HG03442 (cell line): ENCODE results near the gene HAND2.

ENCODE experiments used
- ATAC-seq: cut with Tn5 transposase; IDR thresholded peaks from one replicate; pipeline ENCODE4 v1.9.1; 2021; ENCODE audit warnings: mild to moderate bottlenecking, moderate library complexity; ENCODE audit not compliant: unreplicated experiment

Gene HAND2

DNA sequence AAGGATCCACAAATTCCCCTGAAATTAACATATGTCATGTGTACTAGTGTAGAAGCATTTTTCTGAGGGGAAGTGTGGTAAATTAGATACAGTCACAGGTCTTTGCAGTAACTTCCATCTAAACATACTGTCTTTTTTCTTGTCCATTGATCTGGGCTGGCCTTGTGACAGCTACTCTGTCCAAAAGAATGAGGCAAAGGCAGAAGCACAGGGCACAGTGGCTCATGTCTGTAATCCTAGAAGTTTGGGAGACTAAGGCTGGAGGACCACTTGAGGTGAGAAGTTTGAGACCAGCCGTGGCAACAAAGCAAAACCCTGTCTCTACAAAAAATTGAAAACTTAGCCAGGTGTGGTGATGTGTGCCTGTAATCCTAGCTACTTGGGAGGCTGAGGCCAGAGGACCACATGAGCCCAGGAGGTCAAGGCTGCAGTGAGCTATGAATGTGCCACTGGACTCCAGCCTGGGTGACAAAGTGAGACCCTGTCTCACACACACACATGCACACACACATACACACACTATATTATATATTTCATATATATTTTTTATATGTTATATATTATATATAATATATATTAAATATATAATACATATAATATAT is 47.6 kb downstream of the HAND2 start:
- ATAC-seq: no peak

DNA sequence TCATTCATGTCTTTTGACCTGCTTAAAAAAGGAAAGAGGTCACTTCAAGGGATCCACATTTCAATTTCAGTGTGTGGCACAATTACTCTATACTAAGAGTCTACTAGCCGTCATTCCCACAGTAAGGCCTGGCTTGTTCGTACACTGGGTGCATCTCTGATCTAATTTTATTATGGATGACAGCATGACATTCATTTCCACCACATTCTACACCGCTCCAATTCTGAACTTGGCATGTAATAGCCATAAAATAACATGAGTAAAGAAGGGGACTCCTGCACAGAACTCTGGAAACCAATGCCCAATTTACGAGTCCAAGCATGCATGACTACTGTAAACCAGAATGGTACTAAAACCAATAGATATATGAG is 51.1 kb downstream of the HAND2 start:
- no peak for ATAC-seq

DNA sequence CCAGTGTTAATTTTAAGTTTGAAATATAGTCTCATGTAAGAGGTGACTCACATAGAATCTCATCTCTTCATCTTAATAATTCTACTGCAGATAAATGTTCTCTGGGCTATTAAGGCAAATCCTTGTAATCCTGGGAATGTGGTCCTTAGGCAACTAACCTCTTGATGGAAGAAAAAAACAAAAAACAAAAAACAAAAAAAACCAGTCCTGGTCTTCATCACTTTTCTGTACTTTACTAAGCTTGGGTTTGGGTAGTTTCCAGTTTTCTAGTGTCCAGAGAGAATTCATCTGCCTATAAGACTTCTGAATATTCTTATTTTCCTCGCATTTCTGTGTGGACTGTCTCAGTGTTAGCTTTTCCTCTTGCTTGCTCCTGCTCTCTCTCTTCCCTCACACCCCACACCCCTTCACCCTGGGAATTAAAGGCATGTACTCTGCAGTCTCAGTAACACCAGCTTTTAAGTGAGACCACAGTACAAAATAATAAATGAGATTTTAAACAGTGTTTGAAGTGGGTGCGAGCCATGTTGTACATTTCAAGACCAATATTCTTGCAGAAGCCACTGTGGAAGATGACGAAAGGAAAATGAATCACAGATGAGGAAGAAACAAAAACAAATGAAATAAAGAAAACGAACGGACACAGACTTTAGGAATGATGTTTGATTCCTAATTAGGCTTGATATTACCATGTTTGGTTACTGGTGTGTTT is 51.7 kb downstream of the HAND2 start:
- no peak for ATAC-seq

DNA sequence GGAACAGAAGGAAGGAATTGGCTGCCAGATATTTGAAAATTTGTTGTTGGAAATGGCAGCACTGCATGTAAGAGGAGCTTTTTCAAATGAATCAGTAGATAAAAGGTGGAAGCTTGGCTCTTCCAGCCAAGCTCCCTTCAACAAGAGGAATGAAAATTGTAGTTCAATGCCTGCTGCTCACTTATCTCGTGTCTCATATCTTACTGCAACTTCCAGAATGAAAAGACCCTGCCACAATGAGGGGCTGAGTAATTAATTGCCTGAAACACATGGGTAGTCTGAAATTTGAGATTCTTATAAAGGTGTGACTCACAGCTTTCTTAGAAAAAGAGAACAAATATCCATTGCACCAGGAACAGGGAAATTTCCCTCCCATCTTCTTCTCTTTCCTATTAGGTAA is 53.0 kb downstream of the HAND2 start:
- no peak for ATAC-seq
